Anterior cingulate cortex (tissue), 58 donors: ENCODE measurements around the gene DIDO1.

Source experiments
- DNase-seq, 58 donors: peaks; one replicate each; lab custom pipeline; 2025; lab: John Stamatoyannopoulos, UW

Gene DIDO1

GRCh38 chr20:62952373-62952967 lies 26.2 kb upstream of the DIDO1 start, which contains the start of gene SLC17A9:
SLC17A9 (plus strand) TSS chr20:62952709; CDS start chr20:62952831, 122 bp downstream.
- peak in 6 of 58 donors; percentile 6 to 40 (median 18) for DNase-seq

GRCh38 chr20:62951896-62952372 lies 25.6 kb upstream of the DIDO1 start:
- no peak for DNase-seq

GRCh38 chr20:62951143-62951895 lies 25.0 kb upstream of the DIDO1 start:
- DNase-seq, result no peak

- no peak for DNase-seq
Observed at GRCh38 chr20:62950741-62951140, 24.4 kb upstream of the DIDO1 start.

GRCh38 chr20:62949962-62950361 lies 23.7 kb upstream of the DIDO1 start:
- no peak for DNase-seq

- no peak for DNase-seq
Observed at GRCh38 chr20:62949153-62949821, 23.0 kb upstream of the DIDO1 start.

- no peak for DNase-seq
Observed at GRCh38 chr20:62947532-62948300, 21.4 kb upstream of the DIDO1 start.

GRCh38 chr20:62946918-62947317 lies 20.6 kb upstream of the DIDO1 start:
- peak in 1 of 58 donors; percentile 9 for DNase-seq

- DNase-seq, result no peak
Observed at GRCh38 chr20:62945771-62946339, 19.6 kb upstream of the DIDO1 start.

GRCh38 chr20:62944746-62945145 lies 18.4 kb upstream of the DIDO1 start:
- DNase-seq, result no peak

- no peak for DNase-seq
Observed at GRCh38 chr20:62944184-62944583, 17.9 kb upstream of the DIDO1 start.

- DNase-seq, result no peak
Observed at GRCh38 chr20:62943396-62943795, 17.1 kb upstream of the DIDO1 start.

- DNase-seq, result no peak
Observed at GRCh38 chr20:62942456-62942855, 16.2 kb upstream of the DIDO1 start.

GRCh38 chr20:62941792-62942191 lies 15.5 kb upstream of the DIDO1 start:
- no peak for DNase-seq

GRCh38 chr20:62940875-62941274 lies 14.6 kb upstream of the DIDO1 start:
- DNase-seq, result no peak

- peak in 20 of 58 donors; percentile 17 to 69 (median 56) for DNase-seq
Observed at GRCh38 chr20:62938105-62938888, 12.0 kb upstream of the DIDO1 start, which contains the start of gene GID8. GID8 (plus strand) TSS chr20:62938147; CDS start chr20:62941503, 3,356 bp downstream.

- DNase-seq, result peak; percentile 55 to 96 (median 91)
Observed at GRCh38 chr20:62937268-62938104, 11.2 kb upstream of the DIDO1 start.

GRCh38 chr20:62935968-62936585 lies 9.8 kb upstream of the DIDO1 start:
- DNase-seq, result no peak
